GM21526 (cell line): ENCODE measurements around the gene CASZ1.

Experiments used
- ATAC-seq: cut with Tn5 transposase; IDR thresholded peaks from one replicate; pipeline ENCODE4 v1.9.1; 2021; ENCODE audit warnings: moderate library complexity; ENCODE audit not compliant: unreplicated experiment, low FRiP score

Gene CASZ1

DNA sequence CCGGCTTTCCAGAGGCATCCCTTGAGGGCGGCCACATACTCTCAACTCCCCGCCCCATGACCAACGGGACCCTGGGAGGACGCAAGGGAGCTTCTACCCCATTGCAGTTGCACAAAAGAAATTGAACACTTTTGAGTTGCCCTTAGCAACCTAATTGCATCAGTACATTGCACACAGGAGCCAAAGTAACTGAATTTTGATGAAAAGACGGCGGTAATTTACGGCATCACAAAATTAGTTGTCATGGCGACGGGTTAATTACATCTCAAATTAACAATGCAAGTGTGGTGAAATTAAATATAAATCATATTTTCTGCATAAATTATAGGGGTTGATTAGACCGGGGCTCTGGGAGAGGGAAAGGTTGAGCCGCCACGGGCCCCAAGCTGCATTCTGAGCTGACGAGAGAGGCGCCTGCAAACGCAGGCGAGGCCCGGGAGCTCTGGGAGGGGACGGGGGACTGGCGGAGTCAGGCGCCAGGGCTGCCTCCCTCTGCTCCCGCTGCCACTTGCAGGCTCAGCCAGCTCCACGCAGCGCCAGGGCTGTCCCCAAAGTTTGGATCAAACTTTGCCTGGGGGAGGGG lies 61.4 kb downstream of the CASZ1 start:
- ATAC-seq: no peak

DNA sequence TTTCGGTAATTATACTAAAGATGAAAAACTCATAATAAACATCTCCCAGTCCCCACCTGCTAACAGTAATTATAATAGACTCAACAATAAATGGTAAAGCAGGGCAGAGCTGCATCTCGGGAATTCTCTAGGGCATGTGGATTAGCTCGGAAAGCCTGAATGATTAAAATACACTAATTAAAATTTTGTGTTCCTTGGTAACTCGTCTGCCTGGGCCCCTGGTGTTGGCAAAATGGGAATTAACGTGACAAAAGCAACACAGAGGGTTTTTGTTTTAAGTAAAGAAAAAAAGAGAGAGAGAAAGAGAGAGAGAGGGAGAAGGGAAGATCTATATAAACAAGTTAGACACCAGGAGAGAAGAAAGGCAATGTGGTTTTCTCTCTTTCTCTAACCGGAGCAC lies 62.1 kb downstream of the CASZ1 start:
- ATAC-seq: no peak

DNA sequence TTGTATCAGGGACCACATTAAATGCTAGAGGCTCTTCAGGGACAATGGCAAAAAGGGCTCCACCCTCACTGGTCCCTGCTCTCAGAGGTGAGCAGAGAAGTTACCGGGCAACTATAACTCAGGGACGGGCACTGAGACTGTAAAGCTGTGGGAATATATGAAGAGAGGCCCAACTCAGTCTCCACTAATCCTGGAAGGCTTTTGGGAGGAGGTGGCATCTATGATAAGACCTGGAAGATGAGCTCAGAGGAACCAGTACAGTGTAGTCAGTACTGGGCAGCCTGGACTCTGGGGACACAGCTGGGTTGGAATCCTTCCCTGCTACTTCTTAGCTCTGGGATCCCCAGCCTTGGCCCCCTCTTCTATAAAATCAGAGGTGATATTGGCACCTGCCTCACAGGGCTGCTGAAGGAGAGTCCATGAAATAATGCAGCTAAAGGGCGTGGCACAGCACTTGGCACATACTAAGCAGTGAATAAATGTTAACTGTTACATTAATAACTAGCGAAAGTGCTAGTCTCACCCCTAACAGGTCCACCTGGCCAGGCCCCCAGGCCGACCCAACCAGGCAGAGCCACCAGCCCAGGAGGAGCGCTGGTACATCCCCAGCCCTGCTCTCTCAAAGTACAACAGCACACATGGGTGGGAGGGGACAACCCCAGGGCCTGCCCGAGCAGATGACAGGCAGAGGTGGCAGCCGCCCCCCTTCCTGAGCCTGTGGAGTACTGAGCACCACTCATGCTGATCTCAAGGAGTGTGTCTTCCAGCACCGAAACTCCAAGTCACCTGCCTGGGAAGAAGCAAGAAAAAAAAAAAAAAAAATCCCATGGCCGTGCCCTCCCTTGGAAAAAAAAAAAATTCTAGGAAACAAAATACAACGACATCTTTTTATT lies 62.7 kb downstream of the CASZ1 start:
- ATAC-seq: no peak

DNA sequence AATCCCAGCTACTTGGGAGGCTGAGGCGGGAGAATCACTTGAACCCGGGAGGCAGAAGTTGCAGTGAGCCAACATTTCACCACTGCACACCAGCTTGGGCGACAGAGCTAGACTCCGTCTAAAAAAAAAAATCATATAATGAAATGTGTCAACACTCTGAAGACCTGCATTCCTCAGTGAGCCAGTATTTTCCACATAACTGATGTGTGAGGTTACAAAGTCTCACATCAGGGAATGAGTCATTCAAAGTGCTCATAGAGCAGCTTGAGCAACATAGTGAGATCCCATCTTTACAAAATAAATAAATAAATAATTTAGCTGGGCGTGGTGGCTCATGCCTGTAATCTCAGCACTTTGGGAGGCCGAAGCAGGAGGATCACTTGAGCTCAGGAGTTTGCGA lies 65.5 kb downstream of the CASZ1 start:
- ATAC-seq: no peak

DNA sequence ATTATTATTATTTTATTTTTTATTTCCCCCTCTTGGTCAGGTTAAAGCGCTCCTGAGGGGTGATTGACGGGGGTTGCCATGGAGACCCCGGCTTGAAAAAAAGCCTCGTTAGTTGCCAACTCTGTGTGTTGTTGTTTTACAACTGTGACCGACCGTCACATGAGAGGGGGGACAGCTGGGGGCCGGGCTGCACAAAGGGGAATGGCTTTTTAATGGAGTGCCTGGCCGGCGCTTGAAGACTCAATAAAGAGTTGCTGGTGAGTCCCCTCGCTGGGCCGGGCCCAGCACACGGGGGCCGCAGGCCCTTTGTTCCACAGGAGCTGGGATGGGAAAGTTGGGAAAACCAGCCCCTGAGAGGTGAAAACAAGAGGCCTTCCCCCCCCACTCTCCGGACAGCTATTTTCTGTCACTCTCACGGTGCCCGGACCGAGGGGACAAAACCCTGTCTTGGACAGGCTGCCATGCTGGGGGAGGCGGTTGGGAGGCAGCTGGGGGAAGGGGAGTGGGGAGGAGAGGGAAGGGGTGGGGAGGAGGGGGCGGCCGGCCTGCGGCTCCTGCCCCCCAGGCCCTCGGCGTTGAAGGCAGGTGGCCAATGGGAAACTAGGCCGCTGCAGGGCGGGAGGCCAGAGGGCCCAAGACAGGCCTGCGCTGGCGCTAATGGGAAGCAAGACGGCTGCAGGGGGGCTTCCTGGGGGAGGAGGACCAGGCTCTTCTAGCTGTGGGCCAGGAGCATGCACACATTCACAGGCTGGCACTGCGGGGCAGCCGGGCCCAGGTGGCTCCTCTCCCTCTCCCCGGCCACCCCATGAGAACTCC lies 67.6 kb downstream of the CASZ1 start:
- ATAC-seq: no peak

DNA sequence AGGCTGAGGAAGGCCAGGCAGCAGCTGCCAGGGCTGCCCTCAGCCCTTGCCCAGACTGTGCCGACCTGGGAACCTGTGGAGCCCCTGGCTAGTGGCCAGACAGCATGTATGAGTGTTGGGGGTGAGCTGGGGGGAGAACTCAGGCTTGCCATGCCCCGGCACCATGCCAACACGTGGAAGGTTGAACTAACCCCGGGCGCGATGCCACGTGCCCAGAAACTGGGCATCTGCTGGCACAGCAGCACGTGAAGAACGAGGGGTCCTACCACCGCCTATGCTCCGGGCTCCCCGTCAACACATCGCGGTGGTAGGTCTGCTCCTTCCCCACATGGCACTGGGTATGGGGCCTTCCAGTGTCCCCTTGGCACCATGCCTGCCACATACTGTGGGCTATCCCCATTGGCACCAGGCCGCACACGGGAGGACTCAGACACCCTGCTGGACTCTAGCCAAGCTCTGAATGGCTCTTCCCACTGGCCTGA lies 68.7 kb downstream of the CASZ1 start:
- no peak for ATAC-seq

DNA sequence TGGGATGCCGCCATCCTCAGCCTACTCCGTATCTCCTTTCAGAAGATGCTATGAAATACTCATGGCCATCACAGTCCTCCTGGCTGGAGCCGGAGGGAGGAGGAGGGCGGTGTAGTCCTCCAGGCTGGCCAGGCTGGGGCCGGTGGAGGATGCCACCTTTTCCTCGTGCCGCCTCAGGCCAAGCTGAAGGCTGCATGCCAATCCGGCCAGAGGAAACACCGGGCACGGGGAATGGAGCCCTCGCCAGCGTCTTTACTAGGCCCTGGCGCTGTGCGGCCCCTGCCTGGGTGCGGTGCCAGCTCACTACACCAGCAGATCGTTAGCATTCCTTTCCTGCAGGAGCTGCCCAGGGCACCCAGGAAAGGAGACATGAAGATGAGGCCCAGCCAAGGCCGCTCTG lies 70.1 kb downstream of the CASZ1 start:
- no peak for ATAC-seq

DNA sequence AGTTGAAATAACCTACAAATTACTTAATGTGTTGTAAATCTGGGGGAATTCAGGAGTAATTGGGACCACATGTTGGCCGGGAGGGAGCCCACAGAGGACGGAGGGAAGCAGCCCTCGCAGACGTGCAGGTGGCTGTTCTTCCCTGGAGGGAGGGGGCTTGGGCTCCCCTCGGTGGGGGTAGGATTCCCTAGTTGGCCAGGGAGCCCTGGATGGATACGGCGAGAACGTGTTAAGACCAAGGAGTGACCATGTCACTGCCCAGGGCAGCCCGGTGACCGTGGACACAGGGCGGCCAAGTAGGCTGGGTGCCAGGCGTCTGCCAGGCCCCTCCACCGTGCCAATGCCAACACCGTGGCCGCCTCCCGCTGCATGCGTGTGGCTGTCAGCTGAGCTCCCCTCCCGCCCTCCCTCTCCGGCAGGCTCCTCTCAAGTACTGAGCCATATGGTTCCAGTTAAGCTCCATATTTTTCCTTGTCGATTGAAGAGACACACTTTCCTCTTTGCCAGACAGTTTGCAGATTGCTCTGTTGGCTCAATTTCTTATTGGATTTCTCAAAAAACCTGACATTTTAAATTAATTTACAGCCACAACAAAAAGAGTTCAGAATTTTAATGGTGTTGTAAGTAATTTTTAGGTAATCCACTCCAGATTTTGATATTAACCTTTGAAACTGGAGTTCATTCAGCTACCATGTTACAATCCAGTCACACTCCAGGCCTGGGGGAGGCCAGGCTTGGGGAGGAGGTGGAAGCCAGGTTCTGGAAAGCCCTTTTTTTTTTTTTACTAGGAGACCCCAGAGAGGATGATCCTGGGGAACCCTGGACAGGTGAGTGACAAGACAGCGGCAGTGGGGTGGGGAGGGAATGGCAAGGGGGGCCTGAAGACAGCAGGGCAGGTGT lies 71.2 kb downstream of the CASZ1 start:
- no peak for ATAC-seq

DNA sequence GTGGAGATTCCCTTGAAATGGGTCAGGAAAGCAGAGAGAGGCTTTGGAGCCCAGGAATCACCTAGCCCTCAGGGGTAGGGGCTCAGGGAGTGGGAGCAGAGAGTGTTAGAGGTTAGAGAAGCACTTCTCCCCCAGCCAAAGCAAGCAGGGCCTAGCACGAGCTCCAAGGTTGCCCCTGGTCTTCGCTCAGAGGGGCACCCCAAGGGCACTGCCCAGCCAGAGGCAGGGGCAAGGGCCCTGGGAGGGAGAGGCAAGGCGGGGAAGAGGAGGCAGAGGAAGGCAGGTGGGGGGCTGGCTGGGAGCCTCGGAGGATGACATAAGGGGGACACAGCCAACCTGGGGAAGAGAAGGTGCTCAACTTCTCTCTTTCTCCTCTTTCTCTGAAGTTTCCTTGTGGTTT lies 71.9 kb downstream of the CASZ1 start:
- ATAC-seq: no peak

DNA sequence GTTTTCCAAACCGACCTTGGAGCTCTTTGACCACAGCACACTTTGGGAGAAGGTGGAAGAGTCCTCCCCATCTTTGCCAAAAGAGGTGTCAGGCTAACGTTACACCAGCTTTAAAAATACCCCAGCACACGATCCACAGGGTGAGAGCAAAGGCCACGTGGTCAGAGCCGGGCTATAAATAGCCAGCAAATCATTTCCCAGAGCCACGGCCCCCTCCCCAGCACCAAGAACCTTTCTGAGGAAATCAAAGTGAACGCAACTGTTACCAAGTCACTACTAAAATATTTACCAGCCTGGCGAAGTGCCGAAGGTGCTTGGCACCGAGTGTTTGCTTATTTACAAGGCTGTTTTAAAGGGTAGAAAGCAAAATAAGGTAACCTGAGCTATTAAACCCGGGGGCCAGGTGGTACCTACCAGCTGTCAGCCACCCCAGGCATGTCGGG lies 72.4 kb downstream of the CASZ1 start:
- no peak for ATAC-seq

DNA sequence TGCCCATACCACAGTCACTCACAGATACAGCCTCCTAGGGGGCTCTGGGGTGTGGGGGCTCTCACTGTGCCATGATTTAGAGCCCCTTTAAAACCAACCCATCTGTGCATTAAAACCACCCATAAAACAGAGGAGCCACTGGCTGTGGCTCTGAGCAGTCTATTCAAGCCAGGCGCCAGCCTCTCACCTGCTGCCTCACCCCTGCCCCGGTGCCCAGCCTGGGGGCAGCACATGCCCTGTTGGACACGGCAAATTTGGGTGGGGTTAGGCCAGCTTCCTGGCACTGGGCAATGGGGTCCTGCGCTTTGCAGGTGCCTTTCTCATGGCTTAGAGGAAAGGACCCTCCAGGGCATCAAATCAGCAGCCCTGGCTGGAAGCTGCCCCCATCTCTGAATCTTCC lies 73.1 kb downstream of the CASZ1 start:
- no peak for ATAC-seq

DNA sequence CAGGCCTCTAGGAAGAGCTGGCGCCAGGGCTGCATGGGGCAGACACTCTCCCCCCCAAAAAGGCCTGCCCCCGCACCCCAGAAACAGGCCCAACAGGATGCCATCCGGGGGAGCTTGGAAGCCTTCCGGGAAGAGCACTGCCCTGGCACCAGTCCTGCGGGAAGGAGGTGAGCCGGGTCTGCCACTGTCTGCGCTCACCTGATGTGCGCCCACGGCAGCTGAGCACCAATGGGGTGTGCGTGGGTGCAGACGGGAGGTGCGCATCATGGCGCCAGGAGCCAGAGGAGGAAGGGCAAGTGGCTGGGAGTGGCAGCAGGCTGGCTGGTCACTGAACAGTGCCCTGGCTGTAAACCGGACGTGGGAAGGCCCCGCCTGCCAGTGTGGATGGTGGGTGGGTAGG lies 73.6 kb downstream of the CASZ1 start:
- ATAC-seq: no peak

DNA sequence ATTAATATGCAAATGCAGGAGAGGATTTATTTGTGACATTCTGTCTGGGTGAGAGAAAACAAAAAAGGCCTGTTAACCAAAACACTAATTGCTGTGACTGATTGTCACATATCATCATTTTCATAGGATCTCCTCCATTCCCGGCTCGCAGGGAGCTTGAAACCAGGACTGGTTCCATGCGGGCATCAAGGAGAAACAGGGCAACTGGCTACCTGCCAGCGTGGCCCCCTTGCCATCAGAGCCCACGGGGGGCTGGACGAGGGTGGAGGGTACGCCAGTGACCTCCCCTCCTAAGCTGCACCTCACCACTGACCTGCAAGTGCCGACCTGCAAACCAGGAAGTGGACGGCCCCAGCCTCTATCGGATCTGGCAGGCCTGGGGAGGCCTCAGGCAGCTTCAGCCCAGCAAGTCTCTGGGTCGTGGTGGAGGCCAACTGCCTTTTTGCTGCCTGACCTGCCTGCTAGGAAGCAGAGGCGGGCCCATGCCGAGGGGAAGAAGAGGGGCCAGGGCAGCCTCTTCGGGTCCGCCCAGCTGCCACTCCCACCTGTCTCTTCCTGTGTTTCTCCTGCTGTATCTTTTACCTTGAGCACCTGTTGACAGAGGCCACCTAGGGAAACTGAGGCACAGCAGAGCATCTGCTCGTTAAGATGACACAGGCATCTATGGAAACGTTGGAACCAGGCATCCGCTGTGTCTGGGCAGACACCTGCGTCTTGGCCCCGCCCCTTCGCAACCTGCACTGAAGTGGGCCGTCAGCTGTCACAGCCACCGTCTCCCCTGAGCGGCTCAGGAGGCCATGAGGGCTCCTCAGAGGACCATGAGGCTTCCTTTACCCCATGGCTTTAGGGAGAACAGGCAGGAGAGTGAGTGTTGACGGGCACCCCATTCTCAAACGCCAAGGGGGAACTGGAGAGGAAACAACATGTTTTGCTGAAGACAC lies 74.8 kb downstream of the CASZ1 start:
- ATAC-seq: no peak

DNA sequence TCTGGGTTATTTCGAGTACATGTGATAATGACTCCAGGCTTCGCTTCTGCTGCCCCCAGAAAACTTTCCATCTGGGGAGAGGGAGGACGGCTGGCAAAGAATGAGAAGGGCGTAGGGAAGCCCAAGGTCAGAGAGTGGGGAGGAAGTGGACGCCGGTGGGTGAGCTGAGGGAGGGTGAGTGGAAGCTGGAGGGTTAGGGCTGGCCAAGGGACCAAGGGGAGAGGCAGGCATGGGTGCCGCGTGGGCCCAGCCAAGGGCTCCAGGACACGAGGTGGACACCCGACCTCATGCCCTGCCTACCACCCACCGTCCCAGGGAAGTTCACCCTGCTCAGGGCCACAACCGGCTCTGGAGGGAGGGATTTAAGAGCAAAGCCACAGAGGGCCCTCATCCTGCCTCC lies 75.8 kb downstream of the CASZ1 start:
- no peak for ATAC-seq

DNA sequence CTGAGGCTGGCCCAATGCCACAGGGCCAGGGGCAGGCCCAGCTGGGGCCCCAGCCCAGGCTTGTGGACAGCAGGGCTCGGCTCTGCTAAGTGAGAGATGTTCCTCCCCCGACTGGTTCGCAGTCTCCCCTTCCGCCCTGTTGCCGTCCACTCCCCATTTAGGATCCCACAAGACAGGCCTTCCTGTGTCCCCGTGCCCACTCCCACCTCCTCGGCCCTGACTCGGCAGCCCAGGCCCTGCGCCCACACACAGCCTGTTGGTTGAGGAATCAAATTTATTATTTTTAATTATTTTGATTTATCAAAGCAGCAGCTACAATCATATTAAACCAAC lies 78.4 kb downstream of the CASZ1 start:
- ATAC-seq: no peak

DNA sequence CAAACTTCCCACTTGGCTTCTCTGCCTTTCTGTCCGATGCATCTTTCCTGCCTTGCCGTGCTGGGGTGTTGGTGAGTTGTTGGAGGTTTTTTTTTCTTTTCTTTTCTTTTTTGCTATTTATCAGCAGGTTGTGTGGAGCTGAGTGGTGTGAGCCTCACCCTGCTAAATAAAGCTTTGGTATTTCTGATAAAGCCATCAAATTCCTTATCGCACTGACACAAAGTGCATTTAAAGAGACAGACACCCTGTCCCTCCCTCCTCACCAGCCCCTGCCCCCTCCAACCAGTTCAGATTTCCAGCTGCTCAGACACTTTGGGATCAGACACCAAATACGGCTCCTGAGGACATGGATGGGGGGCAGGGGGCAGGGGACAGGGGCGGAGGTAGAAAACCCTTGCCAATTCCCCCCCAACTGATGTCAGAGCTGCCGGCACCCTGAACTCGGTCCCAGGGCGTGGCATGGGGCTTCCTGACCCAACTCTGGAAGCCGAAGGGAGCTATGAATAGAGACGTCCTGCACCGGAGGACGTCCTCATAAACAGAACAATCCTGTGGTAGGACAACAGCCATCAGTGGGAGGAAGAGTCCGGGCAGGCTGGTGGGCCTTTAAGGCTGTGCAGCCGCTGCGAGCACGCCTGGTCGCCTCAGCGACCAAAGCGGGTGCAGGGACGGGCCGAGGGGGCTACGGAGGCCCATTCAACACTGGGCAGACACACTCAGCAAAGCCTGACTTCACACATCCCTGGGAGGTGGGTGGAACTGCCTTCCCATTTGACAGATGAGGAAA lies 79.0 kb downstream of the CASZ1 start:
- no peak for ATAC-seq

DNA sequence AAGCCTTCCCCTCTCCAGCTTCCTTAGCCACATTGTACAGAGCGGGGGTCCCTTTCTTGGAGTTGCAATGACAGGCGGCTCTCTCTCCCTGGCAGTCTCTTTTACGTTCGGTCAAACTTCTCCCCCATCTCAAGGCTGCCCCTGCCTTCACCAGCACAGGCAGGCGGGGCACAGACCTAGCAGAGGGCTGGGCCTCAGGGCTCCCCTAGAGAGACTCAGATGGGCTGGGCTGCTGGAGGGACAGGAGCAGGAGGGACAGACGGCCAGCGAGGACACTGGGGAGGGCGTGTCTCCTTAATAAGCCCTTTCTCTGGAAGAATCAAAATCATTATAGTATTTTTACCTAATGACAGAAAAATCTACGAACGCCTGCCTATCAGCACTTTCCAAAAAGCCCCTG lies 79.6 kb downstream of the CASZ1 start:
- no peak for ATAC-seq

DNA sequence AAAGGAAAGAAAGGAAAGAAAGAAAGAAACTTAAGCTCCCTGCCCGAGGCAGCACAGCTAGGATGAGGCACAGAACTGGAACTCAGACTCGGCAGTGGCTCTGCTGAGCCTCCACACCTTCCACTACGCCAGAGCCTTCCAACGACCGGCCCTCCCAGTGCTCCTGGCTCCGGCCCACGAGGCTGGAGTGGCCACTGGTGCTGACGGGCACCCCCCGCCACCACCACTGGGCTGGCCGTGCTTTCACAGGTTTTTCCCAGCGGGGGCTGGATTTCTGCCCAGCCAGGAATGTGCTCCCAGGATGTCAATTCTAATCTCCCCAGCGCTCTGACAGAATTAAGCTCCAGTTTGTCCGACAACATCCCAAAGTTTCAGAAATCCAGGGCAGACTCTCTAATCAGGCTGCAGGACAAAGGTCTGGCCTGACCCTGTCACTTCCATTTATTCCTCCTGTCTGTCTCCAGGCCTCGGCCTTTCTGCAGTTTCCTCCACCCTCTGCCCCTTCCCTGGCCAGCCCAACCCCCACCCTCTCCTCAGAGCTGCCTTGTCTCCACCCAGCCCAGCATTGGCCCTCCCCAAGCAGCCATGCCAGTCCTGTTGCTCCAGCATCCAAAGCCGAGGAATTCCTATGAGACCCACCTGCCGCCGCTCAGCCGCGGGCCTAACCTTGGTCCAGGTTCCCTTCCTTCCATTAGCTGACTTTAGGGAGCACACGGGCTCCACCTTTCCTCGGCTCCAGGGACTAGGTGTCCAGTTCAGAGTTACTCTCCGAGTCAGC lies 81.9 kb downstream of the CASZ1 start:
- ATAC-seq: no peak
